ENCODE data around the gene EDDM3A.

DNA sequence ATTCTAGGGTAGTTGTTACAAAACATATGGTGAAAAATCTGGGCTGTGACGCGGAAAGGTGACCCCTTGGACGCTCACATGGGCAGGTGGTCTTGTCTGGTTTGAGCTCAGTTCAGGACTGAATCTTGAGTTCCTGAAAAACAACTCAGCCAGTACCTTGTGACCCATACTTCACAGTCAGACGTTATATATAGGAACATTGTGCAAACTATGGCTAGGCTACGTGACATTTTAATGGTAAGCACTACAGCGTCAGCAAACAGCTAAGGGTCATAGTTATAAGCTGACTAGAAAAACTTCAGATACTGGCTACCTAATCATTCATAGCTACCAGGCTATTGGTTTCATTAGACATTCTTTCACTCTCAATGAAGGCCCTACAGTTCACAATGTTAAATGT, 14.8 kb upstream of the EDDM3A start:
- TF ChIP-seq, protein P1, sequence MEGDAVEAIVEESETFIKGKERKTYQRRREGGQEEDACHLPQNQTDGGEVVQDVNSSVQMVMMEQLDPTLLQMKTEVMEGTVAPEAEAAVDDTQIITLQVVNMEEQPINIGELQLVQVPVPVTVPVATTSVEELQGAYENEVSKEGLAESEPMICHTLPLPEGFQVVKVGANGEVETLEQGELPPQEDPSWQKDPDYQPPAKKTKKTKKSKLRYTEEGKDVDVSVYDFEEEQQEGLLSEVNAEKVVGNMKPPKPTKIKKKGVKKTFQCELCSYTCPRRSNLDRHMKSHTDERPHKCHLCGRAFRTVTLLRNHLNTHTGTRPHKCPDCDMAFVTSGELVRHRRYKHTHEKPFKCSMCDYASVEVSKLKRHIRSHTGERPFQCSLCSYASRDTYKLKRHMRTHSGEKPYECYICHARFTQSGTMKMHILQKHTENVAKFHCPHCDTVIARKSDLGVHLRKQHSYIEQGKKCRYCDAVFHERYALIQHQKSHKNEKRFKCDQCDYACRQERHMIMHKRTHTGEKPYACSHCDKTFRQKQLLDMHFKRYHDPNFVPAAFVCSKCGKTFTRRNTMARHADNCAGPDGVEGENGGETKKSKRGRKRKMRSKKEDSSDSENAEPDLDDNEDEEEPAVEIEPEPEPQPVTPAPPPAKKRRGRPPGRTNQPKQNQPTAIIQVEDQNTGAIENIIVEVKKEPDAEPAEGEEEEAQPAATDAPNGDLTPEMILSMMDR (conservative IDR thresholded peaks at IDR 0.05; ENCODE audit: low read depth, low read length): no peak
- TF ChIP-seq, protein P2, sequence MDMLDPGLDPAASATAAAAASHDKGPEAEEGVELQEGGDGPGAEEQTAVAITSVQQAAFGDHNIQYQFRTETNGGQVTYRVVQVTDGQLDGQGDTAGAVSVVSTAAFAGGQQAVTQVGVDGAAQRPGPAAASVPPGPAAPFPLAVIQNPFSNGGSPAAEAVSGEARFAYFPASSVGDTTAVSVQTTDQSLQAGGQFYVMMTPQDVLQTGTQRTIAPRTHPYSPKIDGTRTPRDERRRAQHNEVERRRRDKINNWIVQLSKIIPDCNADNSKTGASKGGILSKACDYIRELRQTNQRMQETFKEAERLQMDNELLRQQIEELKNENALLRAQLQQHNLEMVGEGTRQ (IDR thresholded peaks at IDR 0.05; ENCODE audit: low read depth, low read length): no peak
- TF ChIP-seq POLR2A (IDR thresholded peaks at IDR 0.05; ENCODE audit: low read depth, low read length): no peak

All from IMR-90 (cell line).